ENCODE measurements around the gene NACC2.

Gene NACC2

DNA sequence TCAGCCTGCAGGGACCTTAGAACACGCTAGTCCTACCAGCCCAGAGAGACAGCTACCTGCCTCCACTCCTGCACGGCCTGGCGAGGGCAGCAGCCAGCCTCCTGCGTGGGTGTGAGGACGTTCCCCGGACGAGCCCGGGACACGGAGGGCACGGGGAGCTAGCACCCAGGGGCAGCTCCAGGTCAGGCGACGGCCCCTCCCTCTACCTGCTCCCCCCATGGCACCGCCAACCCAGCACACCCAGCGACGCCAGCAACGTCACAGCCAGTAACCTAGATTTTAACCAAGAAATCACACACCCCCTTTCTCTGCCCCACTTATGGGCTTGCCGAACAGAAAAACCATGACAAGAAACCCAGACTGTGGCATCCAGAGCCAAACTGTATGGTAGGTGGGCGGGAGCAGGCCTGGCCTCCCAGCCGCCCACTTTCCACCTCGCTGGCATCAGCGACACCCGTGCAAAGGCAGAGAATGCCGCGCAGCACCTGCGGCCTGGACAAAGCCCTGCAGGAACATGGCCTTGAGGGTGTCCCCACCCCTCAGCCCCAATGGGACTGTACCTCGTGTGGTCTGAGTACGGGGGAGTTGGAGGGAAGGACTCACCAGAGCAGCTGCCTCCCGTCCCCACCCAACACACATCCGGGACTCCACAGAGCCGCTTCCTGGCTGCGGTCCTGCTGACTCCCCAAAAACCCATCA lies 47.9 kb downstream of the NACC2 start:
- H3K27ac ChIP-seq, result no peak overlapping the region

DNA sequence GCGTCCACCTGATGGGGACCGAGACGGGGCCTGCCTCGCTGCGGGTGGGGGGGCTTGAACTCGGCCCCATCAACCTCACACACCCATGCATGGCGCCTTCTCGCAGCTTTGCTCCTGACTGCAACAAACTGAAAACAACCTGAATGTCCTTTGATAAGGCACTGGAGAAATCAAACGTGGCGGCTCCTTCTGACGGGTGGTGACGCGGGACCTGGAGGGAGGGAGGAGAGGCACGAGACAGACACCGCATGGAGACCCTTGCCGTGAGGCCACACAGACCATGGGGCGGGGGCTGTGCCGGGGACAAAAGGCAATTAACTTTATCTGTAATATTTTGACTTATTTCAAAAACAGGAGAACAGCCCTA lies 48.6 kb downstream of the NACC2 start:
- H3K27ac ChIP-seq, result no peak overlapping the region
- no peak for TF ChIP-seq ZFX (IDR thresholded peaks at IDR 0.05; ENCODE audit: borderline replicate concordance)
- TF ChIP-seq, protein P1, sequence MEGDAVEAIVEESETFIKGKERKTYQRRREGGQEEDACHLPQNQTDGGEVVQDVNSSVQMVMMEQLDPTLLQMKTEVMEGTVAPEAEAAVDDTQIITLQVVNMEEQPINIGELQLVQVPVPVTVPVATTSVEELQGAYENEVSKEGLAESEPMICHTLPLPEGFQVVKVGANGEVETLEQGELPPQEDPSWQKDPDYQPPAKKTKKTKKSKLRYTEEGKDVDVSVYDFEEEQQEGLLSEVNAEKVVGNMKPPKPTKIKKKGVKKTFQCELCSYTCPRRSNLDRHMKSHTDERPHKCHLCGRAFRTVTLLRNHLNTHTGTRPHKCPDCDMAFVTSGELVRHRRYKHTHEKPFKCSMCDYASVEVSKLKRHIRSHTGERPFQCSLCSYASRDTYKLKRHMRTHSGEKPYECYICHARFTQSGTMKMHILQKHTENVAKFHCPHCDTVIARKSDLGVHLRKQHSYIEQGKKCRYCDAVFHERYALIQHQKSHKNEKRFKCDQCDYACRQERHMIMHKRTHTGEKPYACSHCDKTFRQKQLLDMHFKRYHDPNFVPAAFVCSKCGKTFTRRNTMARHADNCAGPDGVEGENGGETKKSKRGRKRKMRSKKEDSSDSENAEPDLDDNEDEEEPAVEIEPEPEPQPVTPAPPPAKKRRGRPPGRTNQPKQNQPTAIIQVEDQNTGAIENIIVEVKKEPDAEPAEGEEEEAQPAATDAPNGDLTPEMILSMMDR (IDR thresholded peaks at IDR 0.05), result no peak

More for the DNA sequence above, 47.9 kb downstream of the NACC2 start:
- TF ChIP-seq, protein P1 (IDR thresholded peaks at IDR 0.05), result no peak
- TF ChIP-seq ZFX (IDR thresholded peaks at IDR 0.05; ENCODE audit: borderline replicate concordance), result no peak

DNA sequence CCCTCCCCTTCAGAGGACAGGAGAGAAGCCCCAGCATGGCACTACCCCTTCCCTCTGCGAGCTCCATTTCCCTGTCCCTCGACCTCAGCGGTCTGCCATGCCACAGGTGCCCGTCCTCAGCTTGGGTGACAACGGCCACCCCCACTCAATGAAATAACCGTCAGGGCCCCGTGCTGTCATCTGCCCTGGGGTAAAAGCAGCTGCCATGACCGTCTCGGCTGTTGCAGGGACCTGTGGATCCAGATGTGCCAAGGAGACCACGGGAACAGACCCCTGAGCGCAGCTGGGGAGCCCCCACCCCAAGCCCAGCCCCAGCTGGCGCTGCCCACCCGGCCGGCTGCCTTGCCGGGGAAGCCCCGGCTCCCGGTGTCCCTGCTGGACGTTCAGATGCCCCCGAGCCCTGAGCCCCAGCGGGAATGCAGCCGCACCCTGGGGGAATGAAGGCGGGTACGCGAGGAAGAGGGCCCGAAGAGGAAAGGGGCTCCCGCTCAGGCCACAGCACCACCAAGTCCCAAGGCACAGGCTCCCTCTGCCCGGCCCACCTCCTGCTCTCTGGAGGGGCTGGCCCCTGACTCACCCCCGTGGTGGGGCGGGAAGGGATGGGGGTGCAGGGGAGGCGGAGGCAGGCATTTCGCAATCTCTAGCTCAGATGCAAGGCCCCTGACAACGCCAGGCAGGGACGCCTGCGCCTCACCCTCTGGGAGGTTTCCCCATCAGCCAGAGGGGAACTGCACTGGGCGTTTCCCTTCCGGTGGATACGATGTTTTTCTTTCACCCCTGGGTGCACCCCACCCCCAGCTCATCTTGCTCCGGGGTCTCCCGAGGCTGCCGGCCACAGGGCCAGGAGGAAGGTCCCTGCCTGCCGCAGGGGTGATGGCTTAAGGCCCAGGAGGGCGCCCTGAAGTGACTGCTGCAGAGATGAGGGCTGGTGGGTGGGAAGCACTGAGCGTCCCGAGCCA lies 49.2 kb downstream of the NACC2 start:
- no peak overlapping the region for H3K27ac ChIP-seq
- TF ChIP-seq ZFX (IDR thresholded peaks at IDR 0.05; ENCODE audit: borderline replicate concordance), result no peak
- TF ChIP-seq, protein P1 (IDR thresholded peaks at IDR 0.05), result no peak

DNA sequence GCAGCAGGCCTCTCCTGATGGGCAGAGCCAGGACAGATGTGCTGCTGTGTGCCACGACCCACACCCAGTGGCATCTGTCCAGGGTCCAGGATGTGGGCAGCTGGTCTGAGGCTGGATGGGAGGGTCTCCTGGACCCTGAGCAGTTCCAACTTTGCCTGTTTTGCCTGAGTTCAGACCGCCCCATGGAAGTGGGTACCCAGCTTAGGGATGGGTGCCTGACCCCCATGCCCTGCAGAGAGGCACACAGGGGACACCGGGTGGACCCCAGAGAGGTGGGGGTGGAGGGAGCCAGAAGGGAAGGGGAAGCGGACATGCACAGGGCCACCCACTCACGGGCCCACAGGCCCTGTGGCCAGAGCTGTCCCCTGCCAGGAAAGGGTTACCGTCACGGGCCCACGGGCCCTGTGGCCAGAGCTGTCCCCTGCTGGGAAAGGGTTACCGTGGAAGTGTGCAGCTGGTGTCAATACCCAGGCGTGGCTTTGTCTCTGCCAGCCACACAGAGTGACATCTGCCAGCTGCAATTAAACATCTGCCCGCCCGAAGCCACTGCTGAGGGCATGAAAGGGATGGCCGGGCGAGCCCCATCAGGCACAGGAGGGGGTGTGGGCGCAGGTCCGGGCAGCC lies 50.0 kb downstream of the NACC2 start:
- no peak overlapping the region for H3K27ac ChIP-seq
- TF ChIP-seq ZFX (IDR thresholded peaks at IDR 0.05; ENCODE audit: borderline replicate concordance), result no peak
- TF ChIP-seq, protein P1 (IDR thresholded peaks at IDR 0.05), result no peak

DNA sequence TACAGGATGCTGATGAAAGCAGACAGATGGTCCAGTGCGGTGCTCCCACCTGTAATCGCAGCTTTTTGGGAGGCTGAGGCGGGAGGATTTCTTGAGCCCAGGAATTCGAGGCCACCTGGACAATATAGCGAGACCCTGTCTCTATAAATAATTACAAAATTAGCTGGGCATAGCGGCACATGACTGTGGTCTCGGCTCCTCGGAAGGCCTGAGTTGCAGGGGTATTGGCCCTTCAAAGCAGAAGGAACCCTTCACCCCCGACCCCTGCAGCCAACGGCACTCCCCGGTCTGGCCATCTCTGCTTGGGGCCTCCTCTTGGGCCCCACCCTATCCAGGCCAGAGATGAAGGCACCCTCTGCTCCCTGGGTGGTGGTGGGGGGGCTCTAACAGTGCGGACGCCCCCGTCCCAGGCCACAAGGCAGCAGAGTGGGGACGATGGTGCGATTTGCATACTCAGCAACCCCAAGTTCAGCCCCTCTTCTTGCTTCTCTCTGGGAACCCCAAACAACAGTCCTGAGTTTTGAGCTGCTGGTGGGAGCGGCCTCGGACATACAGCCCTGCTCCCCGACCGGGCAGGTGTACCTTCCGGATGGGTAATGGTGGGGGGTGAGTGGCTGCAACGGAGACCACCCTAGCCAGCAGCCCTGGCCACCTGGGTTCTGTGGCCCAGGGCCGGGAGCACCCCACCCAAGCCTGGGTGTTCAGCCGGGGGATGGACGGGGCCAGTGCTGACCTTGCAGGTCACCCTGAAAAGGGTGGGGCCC lies 50.7 kb downstream of the NACC2 start:
- TF ChIP-seq, protein P1 (IDR thresholded peaks at IDR 0.05), result no peak
- TF ChIP-seq ZFX (IDR thresholded peaks at IDR 0.05; ENCODE audit: borderline replicate concordance), result no peak
- no peak overlapping the region for H3K27ac ChIP-seq

DNA sequence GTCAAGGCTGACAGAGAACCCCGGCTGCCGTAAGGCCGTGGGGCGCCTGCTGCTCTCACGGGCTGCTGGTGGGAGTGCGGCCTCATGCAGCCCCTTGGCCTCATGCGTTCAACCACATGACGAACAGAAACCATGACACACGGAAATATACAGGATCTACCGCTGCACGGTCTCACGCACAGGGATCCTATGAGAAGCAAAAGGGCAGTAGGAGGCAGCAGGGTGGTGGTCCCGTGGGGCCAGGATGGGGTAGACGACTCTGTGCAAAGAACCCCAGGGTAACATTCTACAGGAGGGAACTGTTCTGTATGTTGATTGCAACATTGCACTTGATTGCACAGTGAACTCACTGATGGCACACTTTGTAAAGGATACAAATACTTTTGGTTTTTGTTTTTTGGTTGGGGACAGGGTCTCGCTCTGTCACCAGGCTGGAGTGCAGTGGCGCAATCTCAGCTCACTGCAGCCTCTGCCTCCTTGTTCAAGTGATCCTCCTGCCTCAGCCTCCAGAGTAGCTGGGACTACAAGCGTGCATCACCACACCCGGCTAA lies 51.6 kb downstream of the NACC2 start:
- TF ChIP-seq, protein P1 (IDR thresholded peaks at IDR 0.05), result no peak
- TF ChIP-seq ZFX (IDR thresholded peaks at IDR 0.05; ENCODE audit: borderline replicate concordance), result no peak
- no peak overlapping the region for H3K27ac ChIP-seq

All from 22Rv1 (cell line).